HG02943 (cell line): ENCODE data around the gene PITX2.
A peak's percentile ranks its signal among the peaks of the same experiment; 100 is the strongest.
"Not testable (repeated sequence)": the region's sequence is repeated elsewhere in the genome, so short reads cannot be mapped to it uniquely, and the experiment has no call there.

ENCODE experiments used
- ATAC-seq: cut with Tn5 transposase; IDR thresholded peaks from one replicate; pipeline ENCODE4 v1.9.1; 2021; ENCODE audit warnings: mild to moderate bottlenecking, low read depth, moderate library complexity; ENCODE audit not compliant: unreplicated experiment

PITX2 gene

GRCh38 chr4:110613745-110614144 is 9.1 kb downstream of the PITX2 start:
- ATAC-seq: no peak

- no peak for ATAC-seq
These were observed 10.1 kb downstream of the PITX2 start for GRCh38 chr4:110612631-110613269.

- ATAC-seq: no peak
These were observed 10.9 kb downstream of the PITX2 start for GRCh38 chr4:110611968-110612447.

- peak; percentile 92 for ATAC-seq
These were observed 11.7 kb downstream of the PITX2 start for GRCh38 chr4:110610940-110611831.

GRCh38 chr4:110610620-110610939 is 12.3 kb downstream of the PITX2 start:
- peak; percentile 7 for ATAC-seq

GRCh38 chr4:110609044-110609750 is 13.7 kb downstream of the PITX2 start:
- ATAC-seq: no peak

- no peak for ATAC-seq
These were observed 17.8 kb downstream of the PITX2 start for GRCh38 chr4:110605077-110605476.

GRCh38 chr4:110602061-110602460 is 20.8 kb downstream of the PITX2 start:
- no peak for ATAC-seq

- no peak for ATAC-seq
These were observed 25.3 kb downstream of the PITX2 start for GRCh38 chr4:110597582-110597981.

- ATAC-seq: no peak
These were observed 26.4 kb downstream of the PITX2 start for GRCh38 chr4:110596431-110596830.

GRCh38 chr4:110595583-110595982 is 27.3 kb downstream of the PITX2 start:
- no peak for ATAC-seq

- no peak for ATAC-seq
These were observed 33.6 kb downstream of the PITX2 start for GRCh38 chr4:110589297-110589696.

- ATAC-seq: no peak
These were observed 35.1 kb downstream of the PITX2 start for GRCh38 chr4:110587666-110588285.

GRCh38 chr4:110586131-110586850 is 36.6 kb downstream of the PITX2 start:
- ATAC-seq: no peak

- not testable (repeated sequence) for ATAC-seq
These were observed 46.2 kb downstream of the PITX2 start for GRCh38 chr4:110576696-110577095.
